Loucy (cell line): Measurements from ENCODE around the gene IZUMO1R.

ENCODE experiments used
- CTCF ChIP-seq: fragments of 200-600 bp; sonication (generic); conservative IDR thresholded peaks from 2 replicates; pipeline ENCODE4 v1.5.1; 2014; ENCODE audit warnings: mild to moderate bottlenecking, antibody characterized with exemption, low read length
- EZH2phosphoT487 ChIP-seq: fragments of 200-600 bp; IDR thresholded peaks from 2 replicates; pipeline ENCODE4 v1.6.1; 2018; ENCODE audit warnings: antibody characterized with exemption, mild to moderate bottlenecking, moderate library complexity, borderline replicate concordance

GRCh38 chr11:94276943-94277342 lies 27.4 kb upstream of the IZUMO1R start:
- TF ChIP-seq CTCF (no peak), EZH2phosphoT487 (no peak)
